ENCODE results near the gene CFAP90.

CFAP90 gene

DNA sequence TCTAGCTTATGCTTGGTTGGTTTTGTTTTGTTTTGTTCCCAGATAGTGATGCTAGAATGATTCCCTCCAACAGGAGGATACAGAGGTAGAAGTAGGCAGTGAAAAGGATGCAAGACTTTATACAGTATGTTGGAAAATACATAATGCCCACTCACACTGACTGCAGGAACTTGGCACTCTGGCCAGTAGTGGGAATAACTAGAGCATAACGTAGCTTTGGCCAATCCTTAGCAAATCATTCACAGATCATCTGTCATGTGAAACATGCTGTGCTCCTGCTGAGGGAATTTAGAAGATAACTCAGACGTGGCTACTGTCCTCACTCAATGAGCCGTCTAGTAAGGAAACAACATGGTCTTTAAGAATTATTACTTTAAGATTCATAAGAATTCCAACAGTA lies 13.5 kb downstream of the CFAP90 start:
- intact Hi-C loops (cut with DNase I) = no loop called here
- no peak for DNase-seq

DNA sequence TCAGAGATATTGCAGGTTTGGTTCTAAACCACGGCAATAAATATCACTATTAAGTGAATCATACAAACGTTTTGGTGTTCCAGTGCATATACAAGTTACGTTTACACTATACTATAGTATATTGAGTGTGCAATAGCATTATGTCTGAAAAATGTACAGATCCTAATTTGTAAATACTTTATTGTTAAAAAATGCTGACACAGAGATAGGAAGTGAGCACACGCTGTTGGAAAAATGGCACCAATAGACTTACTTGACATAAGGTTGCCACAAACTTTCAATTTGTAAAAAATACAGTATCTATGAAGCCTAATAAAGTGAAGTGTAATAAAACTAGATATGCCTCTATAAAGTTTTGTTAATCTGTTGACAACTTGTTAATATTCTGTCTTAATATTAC lies 16.0 kb downstream of the CFAP90 start:
- DNase-seq = no peak
- intact Hi-C loops (cut with DNase I) = no loop called here

DNA sequence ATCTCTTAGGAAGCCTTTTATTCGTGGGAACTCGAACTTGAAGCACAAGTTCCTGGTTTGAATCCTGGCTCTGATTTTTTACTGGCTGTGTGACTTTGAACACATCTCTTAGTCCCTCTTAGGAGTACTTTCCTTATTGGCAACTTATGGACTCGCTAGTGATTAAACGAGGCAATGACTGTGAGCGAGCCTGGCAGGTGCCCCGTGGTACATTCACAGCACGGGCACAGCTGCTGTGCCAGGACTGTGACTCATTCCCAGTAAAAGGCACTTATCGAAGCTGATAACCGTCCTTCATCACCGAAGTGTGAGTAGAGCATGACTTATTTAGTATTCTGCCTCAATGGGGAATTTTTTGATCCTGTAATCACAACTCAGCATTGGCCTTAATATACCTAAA lies 22.7 kb downstream of the CFAP90 start:
- DNase-seq = no peak
- intact Hi-C loops (cut with DNase I) = no loop called here

DNA sequence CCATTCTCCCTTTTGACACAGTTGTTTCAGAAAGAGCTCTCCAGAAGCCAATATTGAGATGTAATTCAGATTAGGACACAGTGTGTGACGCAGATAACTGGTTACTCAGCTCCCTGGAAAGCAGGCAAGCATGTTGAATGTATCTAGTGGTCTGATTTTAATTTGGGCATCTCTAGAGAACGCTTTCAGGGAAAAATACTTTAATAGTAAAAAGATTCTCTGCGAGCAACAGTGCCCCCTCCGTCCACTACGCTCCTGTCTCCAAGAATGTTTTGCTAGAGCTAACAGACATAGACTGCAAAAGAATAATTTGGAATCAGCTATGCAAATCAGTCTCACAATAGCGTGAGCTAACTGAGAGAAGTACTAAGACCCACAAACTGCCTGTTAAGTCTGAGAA lies 23.3 kb downstream of the CFAP90 start:
- intact Hi-C loops (cut with DNase I) = no loop called here
- DNase-seq = peak in 1 of 42 donors; percentile 28

DNA sequence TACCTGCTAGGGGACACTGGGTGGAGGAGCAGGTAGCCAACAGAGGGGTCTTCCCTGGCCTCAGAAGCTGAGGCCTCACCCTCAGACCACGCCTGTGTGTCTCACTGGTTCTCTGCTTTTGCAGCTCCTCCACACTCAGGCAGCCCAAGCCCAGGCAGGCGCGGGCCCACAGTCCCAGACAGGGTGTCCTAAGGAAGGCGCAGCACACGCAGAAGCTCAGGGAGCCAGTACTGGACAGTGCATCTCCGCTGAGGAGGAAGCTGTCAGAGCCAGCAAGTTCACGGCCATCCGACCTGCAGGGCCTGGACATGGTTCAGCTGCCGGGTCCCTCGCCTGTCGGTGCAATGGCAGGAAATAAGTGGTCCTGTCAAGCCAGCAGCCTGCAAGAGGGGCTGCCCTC lies 25.3 kb downstream of the CFAP90 start:
- intact Hi-C loops (cut with DNase I) = no loop called here
- no peak for DNase-seq

GRCh38 chr5:7824995-7825394 lies 25.9 kb downstream of the CFAP90 start:
- intact Hi-C loops (cut with DNase I) = no loop called here
- no peak for DNase-seq

DNA sequence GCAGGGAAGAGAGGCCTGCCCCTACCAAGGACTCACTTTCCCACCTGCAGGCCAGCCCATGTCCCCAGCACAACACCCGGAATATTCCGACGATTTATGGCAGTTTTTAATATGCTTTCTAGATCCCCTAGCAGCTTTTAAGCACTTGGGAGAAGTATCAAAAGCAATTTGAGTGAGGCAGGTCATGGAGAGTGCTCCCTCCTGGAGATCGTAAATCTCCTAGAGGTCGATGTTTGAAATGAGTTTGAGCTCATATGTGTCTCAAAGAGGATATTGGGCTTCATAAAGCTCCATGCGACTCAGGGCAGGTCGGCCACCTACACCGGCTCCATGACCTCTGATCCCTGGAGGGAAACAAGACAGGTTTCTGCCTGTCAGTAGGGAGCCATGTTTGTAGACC lies 27.3 kb downstream of the CFAP90 start:
- intact Hi-C loops (cut with DNase I) = no loop called here
- DNase-seq = no peak

DNA sequence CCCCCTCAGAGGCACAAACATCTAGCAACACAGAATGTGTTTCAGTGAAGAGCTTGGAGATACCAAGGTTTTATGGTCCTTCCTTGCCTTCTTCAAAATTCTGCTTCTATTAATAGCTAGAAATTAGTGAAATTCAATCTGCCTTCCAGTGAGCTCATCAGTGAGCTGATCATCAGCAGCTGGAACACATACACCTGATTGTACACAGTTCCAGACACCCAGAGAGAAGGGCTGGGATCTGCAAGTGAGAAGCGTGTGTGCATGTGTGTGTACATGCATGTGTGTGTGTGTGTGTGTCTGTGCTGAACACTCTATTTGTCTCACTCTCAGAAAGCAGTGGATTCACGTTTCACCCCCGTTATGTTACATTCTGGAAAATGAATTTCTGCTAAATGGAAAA lies 28.5 kb downstream of the CFAP90 start:
- intact Hi-C loops (cut with DNase I) = no loop called here
- DNase-seq = no peak

DNA sequence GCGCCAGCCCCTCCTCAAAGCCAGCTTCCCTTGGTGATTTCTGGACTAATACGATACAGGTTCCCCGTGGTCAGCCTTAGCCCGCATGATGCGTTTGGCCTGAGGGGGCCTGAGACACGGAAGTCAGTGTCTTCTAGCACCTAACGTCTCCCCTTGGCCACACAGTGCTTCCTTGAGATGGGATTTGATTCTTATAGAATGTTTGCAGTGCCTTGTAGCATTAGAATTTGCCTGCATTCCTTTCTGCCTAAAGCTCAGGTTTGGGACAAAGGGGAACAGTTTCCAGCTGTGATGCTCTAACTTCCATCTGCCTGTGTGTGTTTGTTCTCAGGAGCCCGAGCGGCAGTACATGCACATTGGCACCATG lies 34.4 kb downstream of the CFAP90 start:
- intact Hi-C loops (cut with DNase I) = no loop called here
- DNase-seq = no peak

DNA sequence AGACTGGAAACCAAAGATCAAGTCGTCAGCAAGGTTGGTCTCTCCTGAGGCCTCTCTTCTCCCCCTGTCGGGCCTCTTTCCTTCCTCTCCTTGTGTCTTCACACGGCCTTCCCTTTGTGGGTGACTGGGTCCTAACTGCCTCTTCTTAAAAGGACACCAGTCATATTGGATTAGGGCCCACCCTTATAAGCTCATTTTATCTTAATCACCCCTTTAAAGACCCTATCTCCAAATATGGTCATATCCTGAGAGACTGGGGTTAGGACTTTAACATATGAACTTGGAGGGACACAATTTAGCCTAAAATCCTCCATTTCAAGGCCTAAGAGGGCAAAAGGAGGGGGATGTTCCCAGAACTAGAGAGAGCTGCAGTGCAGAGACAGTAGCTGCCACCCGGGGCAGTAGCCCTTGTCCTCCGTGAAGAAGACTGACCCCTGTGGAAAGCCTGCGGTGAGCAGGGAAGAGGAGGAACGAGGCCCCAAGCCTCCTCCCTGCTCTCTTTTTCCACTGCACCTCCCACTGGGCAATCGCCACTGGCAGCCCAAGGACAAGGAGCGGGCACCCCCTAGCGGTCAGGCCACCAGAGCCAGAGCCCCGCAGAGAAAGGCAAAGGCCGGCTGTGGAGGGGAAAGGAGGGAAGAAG lies 34.9 kb downstream of the CFAP90 start:
- intact Hi-C loops (cut with DNase I) = no loop called here
- DNase-seq = peak; percentile 54 to 90 (median 81)

DNA sequence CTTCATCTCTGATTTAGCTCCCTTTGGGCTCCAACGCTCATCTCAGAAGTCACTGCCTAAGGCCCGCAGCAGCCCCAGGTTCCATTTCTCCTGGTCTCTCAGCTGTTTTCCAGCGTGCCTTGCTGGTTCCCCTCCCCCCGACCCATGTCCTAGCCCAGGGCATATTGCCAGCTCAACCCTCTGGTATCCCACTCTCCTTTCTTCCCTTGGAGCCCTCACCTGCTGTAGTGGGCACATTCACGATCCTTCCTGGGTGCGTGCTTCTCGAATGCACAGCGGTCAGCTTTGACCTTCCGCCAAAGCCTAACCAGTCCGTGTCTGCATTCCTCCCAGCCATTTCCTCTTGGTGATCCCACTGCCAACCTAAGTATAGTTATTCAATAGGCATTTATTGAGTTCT lies 36.1 kb downstream of the CFAP90 start:
- DNase-seq = no peak
- intact Hi-C loops (cut with DNase I) = no loop called here

DNA sequence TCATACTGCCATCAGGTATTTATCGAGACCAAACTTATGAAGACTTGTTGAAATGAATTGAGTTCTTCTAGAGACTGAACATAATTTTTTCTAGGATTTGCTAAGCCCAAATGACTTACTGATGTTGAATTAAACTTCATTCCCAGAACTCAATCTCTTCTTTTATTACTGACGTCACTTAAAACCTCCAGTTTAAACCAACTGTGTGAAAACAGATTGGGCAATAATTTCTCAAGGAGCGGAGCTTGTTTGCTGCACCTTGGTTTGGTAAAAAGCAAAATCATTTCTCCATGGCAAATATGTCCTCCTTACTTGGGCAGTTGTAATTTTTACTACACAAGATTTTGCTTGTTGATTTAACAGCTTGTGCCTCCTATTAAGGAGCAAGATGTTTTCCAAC lies 37.4 kb downstream of the CFAP90 start:
- intact Hi-C loops (cut with DNase I) = no loop called here

GRCh38 chr5:7813007-7813406 lies 37.9 kb downstream of the CFAP90 start:
- DNase-seq = no peak
- intact Hi-C loops (cut with DNase I) = no loop called here

More for the DNA sequence above, 37.4 kb downstream of the CFAP90 start:
- no peak for DNase-seq

- intact Hi-C loops (cut with DNase I) = no loop called here
- DNase-seq = no peak
These were observed 39.2 kb downstream of the CFAP90 start for GRCh38 chr5:7811715-7812114.

- DNase-seq = no peak
- intact Hi-C loops (cut with DNase I) = no loop called here
These were observed 41.9 kb downstream of the CFAP90 start for GRCh38 chr5:7808998-7809397.

GRCh38 chr5:7805379-7805778 lies 45.6 kb downstream of the CFAP90 start:
- DNase-seq = no peak
- intact Hi-C loops (cut with DNase I) = no loop called here

- no peak for DNase-seq
- intact Hi-C loops (cut with DNase I) = no loop called here
These were observed 47.0 kb downstream of the CFAP90 start for GRCh38 chr5:7803937-7804336.

DNA sequence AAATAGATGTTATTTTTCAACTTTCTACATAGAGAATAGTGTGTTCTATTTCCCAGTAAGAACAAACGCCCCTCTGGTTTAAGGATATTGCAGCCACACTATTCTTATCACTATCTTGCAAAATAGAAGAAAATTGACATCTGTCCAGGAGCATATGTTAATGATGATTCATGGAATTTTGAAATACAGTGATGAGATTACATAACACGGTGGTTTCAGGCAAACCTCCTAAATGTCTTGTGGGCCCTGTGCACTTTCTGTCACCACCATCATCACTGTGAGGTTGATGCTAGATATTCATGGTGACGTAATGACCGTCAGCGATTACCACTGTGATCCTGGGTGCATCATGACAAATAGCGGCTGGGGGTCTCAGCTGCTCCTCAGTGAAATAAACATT lies 48.1 kb downstream of the CFAP90 start:
- DNase-seq = no peak
- intact Hi-C loops (cut with DNase I) = no loop called here

GRCh38 chr5:7801891-7802614 lies 48.9 kb downstream of the CFAP90 start:
- intact Hi-C loops (cut with DNase I) = no loop called here
- DNase-seq = peak in 24 of 42 donors; percentile 12 to 76 (median 45)

- intact Hi-C loops (cut with DNase I) = no loop called here
- DNase-seq = peak in 41 of 42 donors; percentile 13 to 82 (median 53)
These were observed 55.6 kb downstream of the CFAP90 start for GRCh38 chr5:7795306-7795705.

GRCh38 chr5:7794823-7795222 lies 56.1 kb downstream of the CFAP90 start:
- no peak for DNase-seq

More at GRCh38 chr5:7794823-7795222, 56.1 kb downstream of the CFAP90 start:
- intact Hi-C loops (cut with DNase I) = no loop called here
